Stimulated activated CD8-positive, alpha-beta memory T cell treated with anti-CD3 and anti-CD28 coated beads, Interleukin-7, amount 100 ng/mL, for 48 hours (primary cell): Measurements from ENCODE around the gene TBC1D22A.
"Not testable (repeated sequence)": the region's sequence is repeated elsewhere in the genome, so short reads cannot be mapped to it uniquely, and the experiment has no call there.

ENCODE experiments used
- DNase-seq, 2 donors: peaks; one replicate each; pipeline ENCODE4 v3.0.0-alpha.2; 2020; ENCODE audit warnings: low read depth in 1 of 2; ENCODE audit errors: extremely low read depth in 1 of 2

TBC1D22A gene

GRCh38 chr22:47156352-47157092 is 394.1 kb downstream of the TBC1D22A start:
- no peak for DNase-seq

GRCh38 chr22:47157093-47157420 is 394.6 kb downstream of the TBC1D22A start:
- no peak for DNase-seq

- no peak for DNase-seq
Measured at GRCh38 chr22:47157486-47158270, 395.2 kb downstream of the TBC1D22A start.

GRCh38 chr22:47158457-47158856 is 396.0 kb downstream of the TBC1D22A start:
- DNase-seq: no peak

- no peak for DNase-seq
Measured at GRCh38 chr22:47159592-47159991, 397.1 kb downstream of the TBC1D22A start.

GRCh38 chr22:47160141-47160541 is 397.7 kb downstream of the TBC1D22A start:
- DNase-seq: no peak

GRCh38 chr22:47160781-47161520 is 398.5 kb downstream of the TBC1D22A start:
- no peak for DNase-seq

- DNase-seq: no peak
Measured at GRCh38 chr22:47161631-47162030, 399.2 kb downstream of the TBC1D22A start.

GRCh38 chr22:47162865-47163264 is 400.4 kb downstream of the TBC1D22A start:
- no peak for DNase-seq

GRCh38 chr22:47163481-47163855 is 401.0 kb downstream of the TBC1D22A start:
- no peak for DNase-seq

- no peak for DNase-seq
Measured at GRCh38 chr22:47163856-47164513, 401.5 kb downstream of the TBC1D22A start.

GRCh38 chr22:47164514-47165337 is 402.3 kb downstream of the TBC1D22A start:
- DNase-seq: no peak

- no peak for DNase-seq
Measured at GRCh38 chr22:47165338-47166032, 403.0 kb downstream of the TBC1D22A start.

- DNase-seq: no peak
Measured at GRCh38 chr22:47166033-47166404, 403.6 kb downstream of the TBC1D22A start.

- no peak for DNase-seq
Measured at GRCh38 chr22:47166446-47167016, 404.1 kb downstream of the TBC1D22A start.

GRCh38 chr22:47167056-47167455 is 404.6 kb downstream of the TBC1D22A start:
- DNase-seq: no peak

- DNase-seq: not testable (repeated sequence)
Measured at GRCh38 chr22:47167921-47168320, 405.5 kb downstream of the TBC1D22A start.

- no peak for DNase-seq
Measured at GRCh38 chr22:47168441-47168840, 406.0 kb downstream of the TBC1D22A start.
